Ovary (tissue), 9 donors: ENCODE results near the gene PI4KA. TPM values are rescaled to one million over a fixed set of nuclear protein-coding genes. Genes with fewer than 3 reads are reported as not detected.

Experiments
- DNase-seq, 5 donors: peaks; one replicate each; pipeline ENCODE4 v3.0.0-alpha.2; 2019 to 2020
- H3K27ac ChIP-seq, 2 donors: fragments of 200-600 bp; one replicate each; pipeline versions ENCODE4 v1.5.1 to v1.8.0; 2019 to 2022
- H3K27me3 ChIP-seq: fragments of 200-600 bp; one replicate; pipeline ENCODE4 v1.8.0; 2022
- H3K36me3 ChIP-seq: fragments of 200-600 bp; sonication (generic); one replicate; pipeline ENCODE4 v1.5.1; 2019
- H3K4me1 ChIP-seq: one replicate; pipeline ENCODE4 v1.8.1; 2013; ENCODE audit warnings: mild to moderate bottlenecking, moderate library complexity; ENCODE audit not compliant: insufficient read depth
- H3K4me3 ChIP-seq: fragments of 200-600 bp; sonication (generic); one replicate; pipeline ENCODE4 v1.5.1; 2017
- H3K9me3 ChIP-seq, 2 donors: fragments of 200-600 bp in 1 of 2; sonication (generic) in 1 of 2; one replicate each; pipeline versions ENCODE4 v1.5.1 to v1.8.1; 2013 to 2019; ENCODE audit warnings: mild to moderate bottlenecking in 1 of 2, moderate library complexity in 1 of 2
- EP300 ChIP-seq: sonication (generic); formaldehyde crosslinking; IDR thresholded peaks from one replicate; pipeline ENCODE4 v1.6.1; 2017; ENCODE audit warnings: antibody characterized with exemption
- POLR2A ChIP-seq: fragments of 450-650 bp; IDR thresholded peaks from one replicate; pipeline ENCODE4 v1.6.1; 2017; ENCODE audit warnings: antibody characterized with exemption, mild to moderate bottlenecking, moderate library complexity
- WGBS, 3 donors: extraction: QIAGEN DNeasy Blood & Tissue Kit in 1 of 3; methylation state at CpG; one replicate each; pipeline versions ENCODE4 v1.1.5 to v1.1.7; 2013 to 2017; 5-methylcytosine and 5-hydroxymethylcytosine counted together
- intact Hi-C, 4 donors: fragments of 100-400 bp; cut with DNase I; formaldehyde crosslinking; loops; one replicate each; pipeline versions ENCODE4 v1.11.0 to v1.15.1; 2022 to 2023
- polyA plus RNA-seq, 2 donors: library from polyadenylated mRNA; stranded (reverse); fragments of 200-250 nt in 1 of 2; fragments of 350-450 nt in 1 of 2; fragmentation: Illumina TruSeq in 1 of 2; extraction: RNeasy Lipid Tissue Mini Kit (QIAGEN cat#74804) in 1 of 2; gene quantifications; one replicate each; pipeline ENCODE4 v1.2.3, GENCODE V29; 2013 to 2014
- total RNA-seq, 7 donors: library from RNA; depleted of rRNA in 2 of 7; stranded (reverse); fragments of >200 nt in 2 of 7; fragmentation: NEBNext Ultra II Directional in 3 of 7; extraction: Animal tissue kit (Norgen Biotek cat#: 25700) in 3 of 7; gene quantifications; one replicate each; pipeline versions ENCODE4 v1.1.0 to v1.2.4, GENCODE V29; 2016 to 2023
- TF ChIP-seq, protein P1 (sequence below), 3 donors: fragments of 450-650 bp in 2 of 3; fragments of 200-600 bp in 1 of 3; IDR thresholded peaks; one replicate each; pipeline versions ENCODE4 v1.5.1 to v1.8.0; 2016 to 2022; ENCODE audit warnings: antibody characterized with exemption in 3 of 3, mild to moderate bottlenecking in 1 of 3
- donor health status: DM: no; HTN: no; CAD: no; lungs with moderate emphysema.
- donor health status: DM: no; HTN: no; CAD: no.
- donor health status: Bipolar disorder and iron deficiency.
- donor health status: DM: yes; HTN: yes; CAD: no.
- donor health status: DM: no; HTN: no; CAD: no.
- donor health status: DM: yes; HTN: yes; CAD: no.

PI4KA gene
- total and polyA plus RNA-seq, 9 donors, result 30.6 to 97.6 (median 62.7) TPM

DNA sequence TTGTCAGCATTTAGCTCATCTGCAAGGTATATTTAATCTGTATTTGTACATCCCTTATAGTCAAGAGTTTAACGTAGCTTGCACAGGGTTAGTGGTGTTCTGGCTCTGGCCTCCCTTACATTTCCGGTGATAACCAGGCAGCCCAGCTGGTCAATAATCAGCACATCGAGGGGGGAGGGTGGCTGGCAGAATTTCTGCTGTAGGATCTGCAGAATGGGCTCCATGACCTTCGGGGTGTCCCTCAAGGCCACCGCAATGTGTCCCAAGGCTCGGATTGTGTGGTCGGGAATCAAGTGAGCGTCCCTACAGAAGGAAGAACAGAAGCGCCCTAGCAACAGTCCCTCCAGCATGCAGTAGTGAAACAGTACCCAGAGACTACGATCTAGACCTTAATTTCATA, 59.6 kb downstream of the PI4KA start:
- Histone ChIP-seq H3K4me3 (no peak overlapping the region), H3K27me3 (no peaks in the 10 kb centered on the region), H3K36me3 (no peaks in the 10 kb centered on the region), H3K4me1 (no peaks in the 10 kb centered on the region), H3K27ac (no peak overlapping the region), H3K9me3 (no peaks in the 10 kb centered on the region)
- no peak for DNase-seq
- WGBS, 3 donors, result 64 to 79% (median 74%) methylated on average over 10 of the region's 10 CpGs
- intact Hi-C loops, result no loop called here
- TF ChIP-seq, protein P1, sequence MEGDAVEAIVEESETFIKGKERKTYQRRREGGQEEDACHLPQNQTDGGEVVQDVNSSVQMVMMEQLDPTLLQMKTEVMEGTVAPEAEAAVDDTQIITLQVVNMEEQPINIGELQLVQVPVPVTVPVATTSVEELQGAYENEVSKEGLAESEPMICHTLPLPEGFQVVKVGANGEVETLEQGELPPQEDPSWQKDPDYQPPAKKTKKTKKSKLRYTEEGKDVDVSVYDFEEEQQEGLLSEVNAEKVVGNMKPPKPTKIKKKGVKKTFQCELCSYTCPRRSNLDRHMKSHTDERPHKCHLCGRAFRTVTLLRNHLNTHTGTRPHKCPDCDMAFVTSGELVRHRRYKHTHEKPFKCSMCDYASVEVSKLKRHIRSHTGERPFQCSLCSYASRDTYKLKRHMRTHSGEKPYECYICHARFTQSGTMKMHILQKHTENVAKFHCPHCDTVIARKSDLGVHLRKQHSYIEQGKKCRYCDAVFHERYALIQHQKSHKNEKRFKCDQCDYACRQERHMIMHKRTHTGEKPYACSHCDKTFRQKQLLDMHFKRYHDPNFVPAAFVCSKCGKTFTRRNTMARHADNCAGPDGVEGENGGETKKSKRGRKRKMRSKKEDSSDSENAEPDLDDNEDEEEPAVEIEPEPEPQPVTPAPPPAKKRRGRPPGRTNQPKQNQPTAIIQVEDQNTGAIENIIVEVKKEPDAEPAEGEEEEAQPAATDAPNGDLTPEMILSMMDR (IDR thresholded peaks at IDR 0.05), result no peak

DNA sequence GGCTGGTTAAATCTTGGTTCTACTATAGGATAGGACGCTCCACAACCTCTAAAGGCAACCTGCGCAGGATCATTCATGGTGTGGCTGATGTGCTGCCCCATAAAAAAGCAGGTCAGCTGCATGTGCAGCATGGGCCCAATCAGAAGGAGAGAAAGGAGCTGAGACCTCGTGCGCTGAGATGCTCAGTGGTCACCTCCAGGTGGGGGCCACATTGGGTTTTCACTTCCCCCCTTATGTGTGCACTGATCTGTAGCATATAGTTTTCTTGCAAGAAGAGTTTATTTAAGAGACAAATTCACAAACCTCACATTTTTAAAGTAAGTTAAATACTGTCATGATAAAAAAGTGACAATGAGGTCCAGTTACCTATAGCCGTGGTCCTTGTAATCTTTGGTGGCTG, 60.4 kb downstream of the PI4KA start:
- H3K4me3 ChIP-seq, result no peak overlapping the region
- no peaks in the 10 kb centered on the region for H3K4me1 ChIP-seq
- TF ChIP-seq POLR2A (no peak), EP300 (no peak)
- TF ChIP-seq, protein P1 (IDR thresholded peaks at IDR 0.05), result no peak
- DNase-seq, result no peak
- H3K27me3 ChIP-seq, result no peaks in the 10 kb centered on the region
- no peak overlapping the region for H3K27ac ChIP-seq
- intact Hi-C loops, result no loop called here
- WGBS, 3 donors, result 94 to 96% (median 96%) methylated on average over 5 of the region's 5 CpGs
- H3K9me3 ChIP-seq, result no peaks in the 10 kb centered on the region
- H3K36me3 ChIP-seq, result no peaks in the 10 kb centered on the region

DNA sequence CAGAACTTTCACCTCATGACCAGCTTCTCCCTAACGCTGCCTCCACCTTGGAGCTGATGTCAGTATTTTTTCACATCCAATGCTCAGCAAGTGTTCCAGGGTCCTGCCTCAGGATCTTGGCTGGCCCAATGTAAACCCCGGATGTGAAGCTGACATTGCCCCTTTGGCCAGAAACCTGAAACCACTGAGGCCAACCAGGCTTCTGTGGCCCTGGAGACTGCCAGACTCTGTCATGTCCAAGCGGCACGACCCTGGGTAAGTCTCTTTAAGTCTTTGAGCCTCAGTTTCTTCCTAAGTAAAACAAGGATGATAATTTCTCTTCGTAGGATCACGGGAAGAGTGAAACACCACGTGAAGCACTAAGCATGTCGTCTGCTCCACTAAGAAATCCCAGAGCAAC, 61.9 kb downstream of the PI4KA start:
- intact Hi-C loops, result no loop called here
- 93 to 96% (median 94%) methylated on average over 8 of the region's 8 CpGs for WGBS, 3 donors
- TF ChIP-seq, protein P1 (IDR thresholded peaks at IDR 0.05), result no peak
- no peak for TF ChIP-seq POLR2A
- no peak for TF ChIP-seq EP300
- no peak for DNase-seq
- no peak overlapping the region for H3K4me3 ChIP-seq
- no peaks in the 10 kb centered on the region for H3K27me3 ChIP-seq
- no peaks in the 10 kb centered on the region for H3K9me3 ChIP-seq
- no peak overlapping the region for H3K27ac ChIP-seq
- H3K4me1 ChIP-seq, result peaks cover 9% of the 10 kb centered on the region
- no peaks in the 10 kb centered on the region for H3K36me3 ChIP-seq

DNA sequence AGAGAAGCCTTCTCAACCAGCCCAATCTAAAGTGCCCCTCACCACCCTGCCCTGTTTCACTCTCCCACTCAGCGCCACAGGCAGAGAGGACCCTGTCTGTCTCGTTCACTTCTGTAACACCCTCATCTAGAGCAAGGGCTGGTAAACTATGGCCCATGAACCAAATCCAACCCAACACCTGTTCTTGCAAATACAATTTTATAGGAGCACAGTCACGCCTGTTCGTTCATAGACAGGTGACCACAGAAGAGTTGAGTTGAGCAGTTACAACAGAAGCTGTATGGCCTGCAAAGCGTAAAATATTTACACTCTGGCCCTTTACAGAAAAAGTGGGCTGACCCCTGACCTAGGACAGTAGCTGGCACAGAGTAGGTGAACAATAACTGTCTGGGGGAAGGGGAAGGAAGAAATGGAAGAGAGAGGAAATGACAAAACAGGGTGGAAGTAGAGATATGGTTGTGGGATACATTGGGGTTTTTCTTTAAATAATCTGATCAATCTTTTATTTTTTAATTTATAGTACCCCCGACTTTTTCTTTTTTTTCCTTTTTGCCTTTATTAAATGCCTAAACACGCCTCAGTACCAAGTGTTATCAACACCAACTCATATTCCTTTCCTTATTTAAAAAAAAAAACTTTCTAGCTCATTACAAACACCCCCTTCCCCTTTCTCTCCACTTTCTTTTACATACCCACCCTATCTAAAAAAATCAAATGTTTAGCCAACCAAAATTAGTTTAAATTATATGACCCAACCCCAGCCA, 63.8 kb downstream of the PI4KA start:
- intact Hi-C loops, result no loop called here
- no peak for DNase-seq
- Histone ChIP-seq H3K27ac (no peak overlapping the region), H3K4me1 (peaks cover 9% of the 10 kb centered on the region), H3K36me3 (no peaks in the 10 kb centered on the region), H3K9me3 (no peaks in the 10 kb centered on the region), H3K4me3 (no peak overlapping the region), H3K27me3 (no peaks in the 10 kb centered on the region)
- TF ChIP-seq EP300 (no peak), POLR2A (no peak)
- TF ChIP-seq, protein P1 (IDR thresholded peaks at IDR 0.05), result no peak
- 93 to 96% (median 95%) methylated on average over 7 of the region's 7 CpGs for WGBS, 3 donors
